GM20431 (cell line): ENCODE results near the gene OR10H2.
"Not testable (repeated sequence)": the region's sequence is repeated elsewhere in the genome, so short reads cannot be mapped to it uniquely, and the experiment has no call there.

Experiments
- in situ Hi-C: fragments of 300-500 bp; cut with MseI, MboI; formaldehyde crosslinking; loops from one replicate; pipeline ENCODE4 v1.15.0; 2020; ENCODE audit warnings: low sequenced_read_pairs; ENCODE audit not compliant: unreplicated experiment

Gene OR10H2

GRCh38 chr19:15759962-15760565 lies 32.2 kb downstream of the OR10H2 start:
- in situ Hi-C loops = no loop called here

DNA sequence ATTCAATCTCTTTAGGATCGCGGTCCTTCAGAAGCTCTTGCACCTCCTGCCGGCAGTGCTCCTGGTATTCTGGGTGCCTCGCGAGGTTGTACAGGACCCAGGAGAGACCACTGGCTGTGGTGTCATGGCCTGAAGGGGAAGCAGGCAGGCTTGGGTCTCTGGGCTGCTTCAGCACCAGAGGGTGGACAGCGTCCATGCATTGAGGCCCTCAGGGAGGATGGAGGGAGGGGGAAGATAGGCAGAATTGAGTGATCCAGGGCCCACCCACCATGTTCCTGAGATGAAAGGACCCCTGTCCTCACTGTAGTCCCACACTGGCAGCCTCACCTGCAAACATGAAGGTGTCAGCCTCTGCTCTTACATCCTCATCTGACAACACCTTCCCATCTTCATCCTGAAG lies 41.8 kb downstream of the OR10H2 start:
- in situ Hi-C loops = no loop called here

GRCh38 chr19:15774159-15774558 lies 46.3 kb downstream of the OR10H2 start:
- in situ Hi-C loops = not testable (repeated sequence)

DNA sequence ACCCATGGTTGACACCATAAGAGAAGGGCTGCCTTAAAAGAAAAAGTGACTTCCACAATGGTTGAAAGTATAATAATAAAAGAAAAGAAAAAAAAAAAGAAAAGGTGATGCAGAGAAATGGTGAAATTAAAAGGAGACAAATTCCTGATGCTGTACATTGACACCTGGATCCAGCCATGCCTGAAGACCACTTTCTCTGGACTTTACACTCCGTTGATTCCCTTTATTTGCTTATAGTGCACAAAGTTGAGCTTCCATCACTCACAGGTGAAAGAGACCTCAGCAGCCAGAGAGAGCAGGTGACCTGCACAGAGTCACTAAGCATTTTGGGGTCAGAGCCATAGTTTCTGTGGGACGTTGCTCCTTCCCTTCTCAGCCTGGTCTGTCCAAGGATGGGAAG lies 47.4 kb downstream of the OR10H2 start:
- in situ Hi-C loops = loop anchor here (5.0 kb wide), 1 partner anchor 98 kb away; no protein-coding TSS in a partner anchor

GRCh38 chr19:15776264-15776663 lies 48.4 kb downstream of the OR10H2 start:
- in situ Hi-C loops = loop anchor here (5.0 kb wide), 1 partner anchor 99 kb away; no protein-coding TSS in a partner anchor

DNA sequence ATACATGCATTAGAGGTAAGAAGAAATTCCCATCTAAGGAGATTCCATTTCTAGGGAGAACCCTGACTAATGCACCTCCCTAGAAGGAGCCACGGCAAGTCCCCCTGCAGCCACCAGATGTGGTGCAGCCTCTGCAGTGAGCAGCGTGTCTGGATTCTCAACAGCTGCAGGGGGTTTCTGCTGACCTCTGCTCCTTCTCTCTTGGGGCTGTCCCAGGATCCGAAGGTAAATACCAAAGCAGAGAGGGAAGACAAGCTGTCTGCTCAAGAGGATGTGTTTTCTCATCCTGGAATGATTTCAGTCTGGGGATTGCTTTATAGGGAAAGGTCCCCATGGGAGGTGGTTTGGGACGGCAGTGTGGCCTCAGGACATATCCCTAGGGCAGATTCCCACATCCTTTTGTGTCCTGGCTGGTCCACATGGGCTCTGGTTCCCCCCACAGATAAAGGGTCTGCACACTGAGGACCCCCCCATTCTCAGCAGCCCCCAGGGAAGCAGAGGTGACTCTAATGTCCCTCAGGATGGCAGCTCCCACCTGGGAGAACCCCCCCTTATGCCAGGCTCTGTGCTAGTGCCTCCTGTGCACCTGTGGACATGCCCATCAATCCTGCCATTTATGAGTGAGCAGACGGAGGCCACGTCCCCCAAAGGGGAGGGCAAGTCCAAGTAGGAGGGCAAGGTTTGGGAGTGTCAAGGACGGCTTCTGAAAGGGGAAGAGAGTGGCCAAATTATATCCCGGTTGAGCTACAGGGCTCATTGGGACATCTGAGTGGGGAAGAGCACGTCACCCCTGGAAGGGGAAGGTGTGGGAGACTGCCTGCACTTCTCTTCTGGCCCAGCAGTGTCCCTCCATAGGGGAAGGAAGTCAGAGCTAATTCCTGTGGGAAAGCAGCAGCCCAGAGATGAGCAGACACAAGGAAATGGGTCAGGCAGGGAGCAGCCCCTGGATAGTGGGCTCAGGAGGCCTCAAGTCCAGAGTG lies 49.5 kb downstream of the OR10H2 start:
- in situ Hi-C loops = loop anchor here (5.0 kb wide), 1 partner anchor 100 kb away; no protein-coding TSS in a partner anchor
